ENCODE measurements around the gene DGKI.

Gene DGKI

DNA sequence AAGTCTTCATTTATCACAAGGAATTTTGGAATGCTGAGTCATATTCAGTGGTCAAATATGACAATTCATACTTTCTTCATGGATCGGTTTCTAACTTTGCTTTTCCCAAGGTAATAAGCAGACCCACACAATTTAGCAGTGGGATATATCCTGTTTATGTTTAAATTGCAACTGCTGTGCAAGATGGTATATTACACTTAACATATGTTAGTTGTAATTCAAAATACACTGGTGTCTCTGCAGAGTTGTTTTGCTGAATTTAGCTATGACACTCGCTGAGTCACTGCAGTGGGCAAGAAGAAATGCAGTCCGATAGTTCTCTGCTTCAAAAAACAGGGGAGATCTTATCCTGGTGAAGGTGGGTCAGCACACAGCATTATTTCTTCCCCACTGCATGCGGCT is 308.4 kb downstream of the DGKI start:
- DNase-seq (ENCODE audit: low spot score) = no peak

DNA sequence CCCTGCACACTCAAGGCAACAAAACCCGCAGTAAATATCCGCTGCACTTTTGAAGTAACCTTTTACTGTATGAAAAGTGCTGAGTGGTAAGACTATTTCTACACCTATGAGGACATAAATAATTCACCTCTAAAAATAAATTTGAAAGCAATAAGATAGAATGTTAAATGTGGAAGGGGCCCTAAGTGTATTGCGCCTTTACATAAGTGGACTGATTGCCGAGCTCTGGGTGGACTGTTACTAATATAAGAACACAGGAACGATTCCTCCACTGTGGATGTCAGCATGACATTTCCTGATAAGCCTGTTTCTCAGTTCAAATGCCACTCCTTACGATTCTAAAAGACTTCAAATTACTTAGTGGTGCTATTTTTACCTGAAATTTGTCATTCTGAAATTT is 311.2 kb downstream of the DGKI start:
- no peak for DNase-seq (ENCODE audit: low spot score)

DNA sequence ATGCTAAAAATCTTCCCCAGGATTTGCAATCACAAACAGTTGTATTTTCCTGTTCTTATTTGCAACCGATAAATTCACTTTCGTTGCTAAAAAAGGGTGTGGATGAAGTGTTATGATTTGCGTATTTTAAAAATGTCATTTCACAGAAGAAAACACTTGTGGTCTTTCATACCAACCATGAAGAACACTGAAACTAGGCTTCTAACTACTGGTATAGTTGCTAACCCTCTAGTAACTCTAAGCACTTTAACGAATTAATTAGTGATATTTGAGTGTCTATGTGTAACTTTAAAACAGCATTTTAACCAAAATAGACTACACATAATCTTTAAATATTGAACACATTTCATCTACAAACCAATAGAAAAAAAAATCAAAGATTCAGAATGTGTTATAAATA is 315.1 kb downstream of the DGKI start:
- no peak for DNase-seq (ENCODE audit: low spot score)

DNA sequence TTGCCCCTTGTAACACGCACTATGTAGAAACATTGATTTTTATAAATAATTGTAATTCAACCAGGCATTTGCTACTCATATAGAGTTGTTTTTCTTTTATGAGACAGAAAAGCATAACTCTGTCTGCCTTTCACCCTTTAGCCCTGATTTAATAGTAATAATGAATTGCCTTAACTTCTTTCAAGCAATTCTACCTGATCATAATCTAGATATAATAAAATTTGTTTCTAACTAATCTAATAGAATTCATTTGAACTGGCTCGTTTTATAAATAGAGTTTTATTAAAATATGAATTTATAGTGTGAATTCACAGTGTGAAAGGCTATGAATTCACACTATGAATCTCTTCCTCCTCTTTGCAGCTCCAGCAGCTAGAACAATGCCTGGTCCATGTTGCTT is 319.1 kb downstream of the DGKI start:
- DNase-seq (ENCODE audit: low spot score) = no peak

DNA sequence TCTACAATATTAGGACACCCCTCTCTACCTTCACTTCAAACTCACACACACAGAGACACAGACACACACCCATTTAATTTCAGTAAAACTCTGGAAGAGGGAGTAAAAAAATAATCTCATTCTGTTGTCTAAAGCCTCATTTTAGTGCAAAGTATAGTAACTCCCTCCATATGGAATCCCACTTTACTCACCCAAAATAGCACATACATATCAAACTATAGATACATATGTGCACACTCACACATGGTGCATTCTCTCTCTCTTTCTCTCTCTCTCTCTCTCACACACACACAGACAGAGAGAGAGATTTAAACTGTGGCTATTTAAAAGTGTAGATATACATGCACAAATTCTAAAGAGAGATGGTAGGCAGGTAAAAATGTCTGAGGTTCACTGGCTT is 323.6 kb downstream of the DGKI start:
- no peak for DNase-seq (ENCODE audit: low spot score)

DNA sequence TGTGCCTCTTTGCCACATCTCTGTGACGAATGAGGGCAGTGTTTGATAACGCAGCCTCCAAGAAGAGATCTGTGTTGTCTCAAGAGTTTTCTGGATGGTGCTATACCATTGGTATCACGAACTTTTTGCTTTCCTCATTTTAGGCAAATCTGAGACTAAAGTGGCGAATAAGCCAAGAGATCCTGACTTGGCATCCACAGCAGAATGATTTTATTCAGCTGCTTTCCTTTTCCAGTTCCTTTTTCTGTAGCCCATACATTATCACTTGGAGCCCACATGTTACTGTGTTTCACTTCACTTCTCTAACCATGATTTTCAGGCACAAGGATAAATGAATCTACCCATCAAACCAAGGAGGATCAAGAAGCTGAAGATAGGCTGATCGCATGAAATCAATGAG is 325.3 kb downstream of the DGKI start:
- no peak for DNase-seq (ENCODE audit: low spot score)

DNA sequence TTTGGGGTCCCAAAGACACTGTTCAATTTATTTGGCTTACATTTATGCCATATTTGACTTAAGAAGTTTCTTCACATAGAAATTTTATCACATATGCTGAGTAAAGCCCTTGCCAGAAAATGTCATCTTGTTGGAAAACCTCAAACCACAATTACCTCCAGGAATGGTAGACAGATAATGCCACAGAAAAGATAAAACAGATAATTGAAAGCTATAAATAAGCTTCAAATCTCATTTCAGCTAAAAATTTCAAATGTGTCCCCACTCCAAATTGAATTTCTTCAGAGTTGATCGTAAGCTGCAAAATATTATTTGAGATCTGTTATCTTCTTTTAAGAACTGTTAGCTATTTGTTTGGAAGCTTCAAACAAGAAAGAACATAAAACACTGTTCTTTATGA is 326.8 kb downstream of the DGKI start:
- DNase-seq (ENCODE audit: low spot score) = no peak

DNA sequence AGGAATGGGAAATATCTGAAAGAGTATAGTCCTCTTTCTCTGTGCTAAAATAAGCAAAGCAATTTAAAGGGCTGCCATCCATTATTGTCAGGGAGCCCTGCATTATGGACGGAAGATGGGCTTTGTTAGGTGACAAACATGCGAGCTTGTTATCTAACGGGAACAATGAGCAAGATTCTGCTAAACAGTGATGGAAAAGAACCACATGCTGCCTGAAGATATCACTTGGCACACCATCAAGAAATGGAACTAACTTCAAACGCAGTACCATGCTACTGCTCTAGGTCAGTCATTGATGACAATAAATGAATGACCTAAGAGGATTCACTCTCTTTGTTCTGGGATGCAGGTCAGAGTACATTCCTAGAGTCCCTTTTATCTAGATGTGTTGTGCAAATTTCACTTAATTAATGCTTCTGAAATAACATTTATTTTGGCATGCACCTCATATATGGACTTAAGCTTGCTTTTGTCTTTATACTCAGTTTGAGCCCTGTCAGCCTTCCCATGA is 327.5 kb downstream of the DGKI start:
- DNase-seq (ENCODE audit: low spot score) = no peak

DNA sequence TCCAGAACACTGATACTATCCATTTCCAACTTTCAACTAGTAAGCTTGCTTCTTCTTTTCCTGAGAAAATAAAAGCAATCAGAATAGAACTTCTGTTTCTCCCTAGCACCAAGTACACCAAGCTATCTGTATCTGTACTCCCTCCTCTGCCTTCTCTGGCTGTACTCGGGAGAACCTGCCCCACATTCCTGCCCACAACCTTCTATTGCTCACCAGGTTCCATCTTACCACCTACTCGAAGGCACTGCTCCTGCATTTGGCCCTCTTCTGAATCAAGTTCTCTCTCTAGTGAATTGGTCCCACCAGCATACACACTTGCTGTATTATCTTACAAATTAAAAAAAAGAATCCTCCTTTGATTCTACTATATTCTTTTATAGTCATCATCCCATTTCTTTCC is 333.7 kb downstream of the DGKI start:
- no peak for DNase-seq (ENCODE audit: low spot score)

DNA sequence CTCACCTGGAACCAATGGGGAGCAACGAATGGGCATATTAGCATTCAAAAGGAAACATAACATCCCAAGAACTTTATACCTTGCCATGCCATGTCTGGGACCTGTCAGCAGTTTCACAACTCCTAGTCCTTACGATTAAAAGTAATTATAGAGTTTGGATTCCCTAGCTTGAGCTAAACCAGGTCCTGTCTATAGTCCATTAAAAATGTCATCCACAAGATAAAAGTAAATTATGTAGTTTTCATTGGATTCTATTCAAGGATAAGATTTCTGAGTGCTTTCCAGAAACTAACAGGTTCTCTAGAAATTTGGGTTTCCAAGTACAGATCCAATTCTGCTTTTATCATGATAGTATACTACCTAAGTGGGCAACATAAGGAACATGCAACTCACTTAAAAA is 339.7 kb downstream of the DGKI start:
- no peak for DNase-seq (ENCODE audit: low spot score)

DNA sequence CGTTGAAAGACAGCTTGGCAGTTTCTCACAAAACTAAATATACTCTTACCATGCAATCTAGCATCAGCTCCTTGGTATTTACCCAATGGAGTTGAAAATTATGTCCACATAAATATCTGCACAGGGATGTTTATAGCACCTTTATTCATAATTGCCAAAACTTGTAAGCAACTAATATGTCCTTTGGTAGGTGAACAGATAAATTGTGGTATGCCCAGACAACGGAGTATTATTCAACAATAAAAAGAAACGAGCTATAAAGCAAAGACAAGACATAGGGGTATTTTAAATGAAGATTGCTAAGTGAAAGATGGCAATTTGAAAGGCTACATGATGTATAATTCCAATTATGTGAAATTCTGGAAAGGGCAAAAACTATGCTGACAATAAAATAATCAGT is 340.7 kb downstream of the DGKI start:
- DNase-seq (ENCODE audit: low spot score) = no peak

DNA sequence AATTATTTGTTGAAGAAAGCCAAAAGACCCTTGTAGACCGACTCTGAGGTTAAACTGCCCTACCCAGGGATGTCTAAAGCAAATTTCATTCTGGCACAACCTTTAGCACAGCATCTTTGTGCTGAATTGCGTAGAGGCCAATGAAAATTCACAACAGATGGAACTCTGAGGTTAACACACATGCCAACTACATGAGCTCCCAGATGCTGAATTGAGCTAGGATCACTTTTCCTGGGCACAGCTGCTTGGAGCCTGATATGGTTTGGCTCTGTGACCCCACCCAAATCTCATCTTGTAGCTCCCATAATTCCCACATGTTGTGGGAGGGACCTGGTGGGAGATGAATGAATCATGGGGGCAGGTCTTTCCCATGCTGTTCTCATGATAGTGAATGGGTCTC is 345.2 kb downstream of the DGKI start:
- no peak for DNase-seq (ENCODE audit: low spot score)

DNA sequence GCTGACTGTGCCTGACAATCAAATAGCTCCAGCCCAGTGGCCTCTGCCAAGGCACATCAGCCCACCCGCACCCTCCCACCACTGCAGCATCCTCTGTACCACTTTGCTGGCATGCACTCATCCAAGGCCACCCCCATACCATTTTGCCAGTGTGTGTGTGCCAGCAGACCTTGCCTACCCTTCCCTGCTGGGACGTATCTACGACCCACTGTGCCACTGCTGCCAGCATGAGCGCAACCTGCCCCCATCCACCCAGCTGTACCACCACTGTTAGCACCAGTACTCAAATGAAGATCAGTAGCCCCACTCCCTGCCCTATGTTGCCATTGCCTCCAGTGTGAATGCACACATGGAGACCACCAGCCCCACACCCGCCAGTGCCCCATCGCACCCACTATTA is 353.9 kb downstream of the DGKI start:
- DNase-seq (ENCODE audit: low spot score) = no peak

DNA sequence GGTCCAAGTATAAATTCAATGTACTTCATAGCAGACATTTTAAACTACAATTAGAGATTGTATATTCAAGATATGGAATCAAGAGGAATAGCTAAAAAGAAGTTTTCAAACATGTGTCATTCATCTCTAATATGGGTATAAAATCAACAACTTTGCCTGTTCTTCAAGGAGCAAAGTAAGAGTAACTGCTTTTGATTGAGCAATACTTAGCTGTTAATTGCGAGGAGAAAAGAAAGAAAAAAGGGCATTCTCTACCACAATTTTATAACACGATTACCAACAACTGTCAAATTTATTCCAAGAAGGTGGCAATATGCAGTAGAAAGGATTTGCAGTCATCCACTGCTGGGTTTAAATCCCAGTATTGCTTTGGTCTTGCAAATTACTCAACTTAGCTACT is 356.9 kb downstream of the DGKI start:
- no peak for DNase-seq (ENCODE audit: low spot score)

DNA sequence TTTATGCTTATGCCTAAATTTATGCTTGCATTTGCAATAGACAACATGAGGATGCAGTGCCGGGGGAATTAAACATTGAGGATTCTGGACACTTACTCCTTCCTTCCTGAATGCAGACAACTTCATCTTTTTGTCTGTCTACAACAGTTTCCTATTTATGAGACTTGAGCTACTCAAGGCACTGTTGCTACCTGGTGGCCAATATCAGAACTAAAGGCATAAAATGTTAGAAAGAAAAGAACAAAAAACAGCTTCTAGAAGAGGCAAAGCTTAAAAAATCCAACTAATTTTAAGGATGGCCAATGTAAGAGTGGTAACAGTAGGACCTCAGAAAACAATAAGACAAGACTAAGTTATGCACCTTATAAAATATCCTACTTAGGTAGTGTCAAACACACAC is 358.7 kb downstream of the DGKI start:
- DNase-seq (ENCODE audit: low spot score) = no peak

DNA sequence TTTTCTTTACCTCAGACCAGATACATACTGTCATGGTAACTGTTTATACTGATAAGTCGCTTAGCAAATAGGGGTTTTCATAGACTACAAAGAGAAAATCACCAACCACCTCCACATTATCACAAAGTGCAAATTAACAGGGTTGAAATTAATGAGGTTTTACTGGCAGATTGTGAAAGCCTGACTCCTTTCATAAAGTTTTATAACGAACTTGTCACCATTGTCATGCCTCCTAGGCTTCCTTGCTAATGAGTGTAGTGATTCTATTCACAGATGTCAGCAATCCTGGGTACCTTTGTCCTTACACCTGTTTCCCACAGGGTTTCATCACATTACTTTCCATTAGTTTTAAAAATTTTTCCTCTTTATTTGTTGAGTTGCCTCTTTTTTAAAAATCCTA is 361.0 kb downstream of the DGKI start:
- DNase-seq (ENCODE audit: low spot score) = no peak

DNA sequence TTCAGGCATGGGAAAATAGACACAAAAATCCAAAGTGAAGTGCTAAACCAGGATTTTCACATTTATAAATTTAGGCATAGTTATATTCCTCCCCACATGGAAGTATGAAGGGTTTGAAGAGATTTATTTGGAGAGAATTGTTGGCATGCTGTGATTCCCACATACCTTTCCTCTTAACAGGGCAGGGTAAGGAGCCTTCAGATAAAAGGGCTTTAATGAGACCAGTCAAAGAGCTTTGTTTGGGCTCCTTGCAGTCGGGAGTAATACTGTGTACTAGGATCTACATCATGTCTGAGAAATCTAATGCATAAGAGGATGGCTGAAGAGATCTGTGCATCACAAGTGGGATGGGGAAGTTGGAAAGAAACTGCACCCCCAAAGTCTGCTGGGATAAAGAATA is 362.4 kb downstream of the DGKI start:
- no peak for DNase-seq (ENCODE audit: low spot score)

DNA sequence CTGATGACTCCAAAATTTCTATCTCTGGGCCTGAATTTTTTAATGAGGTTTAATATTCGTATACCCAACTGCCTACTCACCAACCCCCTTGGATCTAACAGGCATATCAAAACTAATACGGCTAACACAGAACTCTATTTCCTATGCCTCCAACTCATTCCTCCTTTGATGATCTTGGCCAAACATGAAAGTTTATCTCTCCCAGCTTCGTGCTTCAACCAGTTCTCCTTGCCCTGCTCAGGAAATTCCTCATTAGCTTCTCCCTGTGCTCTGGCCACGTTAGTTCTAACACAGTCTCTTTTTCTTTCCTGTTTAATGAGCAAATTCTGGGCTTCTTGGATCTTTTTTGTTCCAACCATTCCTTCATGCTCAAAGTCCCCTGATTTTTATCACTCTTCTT is 364.3 kb downstream of the DGKI start:
- no peak for DNase-seq (ENCODE audit: low spot score)

DNA sequence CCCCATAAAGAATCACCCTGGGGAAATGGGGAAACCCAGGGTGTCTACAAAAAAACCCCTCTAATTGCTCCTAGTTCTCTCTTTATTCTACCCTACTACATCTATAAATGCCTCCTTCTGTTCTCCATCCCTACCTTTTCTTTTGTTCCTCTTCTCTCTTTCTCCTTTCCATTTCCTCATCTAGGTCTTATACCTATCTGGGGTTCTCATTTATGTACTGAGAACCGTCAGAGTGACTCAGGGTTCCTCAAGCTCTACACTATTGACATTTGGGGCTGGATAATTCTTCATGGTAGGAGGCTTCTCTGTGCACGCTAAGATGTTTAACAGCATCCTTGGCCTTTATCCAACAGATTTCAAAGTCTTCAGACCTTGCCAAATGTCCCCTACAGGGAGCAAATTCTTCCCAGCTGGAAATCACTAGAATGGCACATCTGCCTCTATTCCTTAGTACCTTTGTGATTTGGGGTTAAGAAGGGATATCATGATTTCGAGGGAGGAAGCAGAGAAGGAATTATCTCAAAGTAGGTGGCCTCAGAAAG is 365.9 kb downstream of the DGKI start:
- DNase-seq (ENCODE audit: low spot score) = no peak

DNA sequence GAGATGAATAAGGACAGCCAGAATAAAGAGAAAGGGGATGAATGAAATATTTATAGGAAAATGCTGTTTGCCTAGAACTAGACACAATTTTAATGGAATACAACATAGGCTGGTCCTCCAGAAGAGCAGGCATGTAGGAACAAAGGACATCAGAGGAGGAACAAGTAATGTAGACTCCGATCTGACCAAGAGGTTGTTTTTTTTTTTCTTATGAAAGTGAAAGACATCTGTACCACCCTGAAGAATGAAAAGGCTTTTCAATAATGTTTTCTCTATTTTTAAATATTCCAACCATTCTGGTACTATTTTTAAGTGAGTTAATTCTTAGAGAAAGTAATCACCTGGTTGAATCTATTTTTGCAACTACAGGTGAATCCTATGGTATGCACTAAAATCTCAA is 366.4 kb downstream of the DGKI start:
- DNase-seq (ENCODE audit: low spot score) = no peak

DNA sequence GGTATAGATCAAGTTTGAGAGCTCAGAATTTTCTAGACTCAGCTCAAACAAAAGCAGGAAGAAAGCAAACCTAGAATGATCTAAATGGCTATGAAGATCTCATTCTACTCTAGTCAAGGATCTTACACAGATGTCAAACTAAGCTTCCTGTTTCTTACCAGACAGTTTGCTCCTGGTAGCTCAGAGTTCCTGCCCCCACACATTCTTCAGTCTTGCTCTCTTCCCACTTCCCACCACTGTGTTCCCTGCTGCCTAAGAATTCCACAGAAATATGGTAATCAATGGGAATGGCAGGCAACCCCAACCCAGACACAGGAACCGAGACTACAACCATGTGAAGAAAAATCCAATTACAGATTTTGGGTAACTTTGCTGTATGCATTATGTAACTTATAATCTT is 369.8 kb downstream of the DGKI start:
- DNase-seq (ENCODE audit: low spot score) = no peak

DNA sequence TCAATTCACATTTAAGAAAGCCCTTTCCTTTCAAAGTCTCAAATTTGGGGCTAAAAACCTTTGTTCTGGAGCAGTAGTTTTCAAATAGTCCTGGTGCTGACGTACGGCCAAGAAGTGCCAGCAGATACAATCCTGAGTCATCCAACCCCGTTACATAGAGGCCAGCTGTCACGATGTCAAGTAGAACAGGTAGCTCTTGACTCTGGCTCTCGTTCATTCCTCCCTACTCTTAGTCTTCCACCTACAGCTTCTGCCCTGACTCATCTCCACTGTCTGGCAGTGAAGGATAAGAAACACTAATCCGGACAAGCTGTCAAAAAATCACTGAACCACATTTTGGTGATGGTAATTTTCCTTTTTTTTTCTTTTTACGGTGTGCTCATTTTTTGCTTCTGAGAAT is 370.8 kb downstream of the DGKI start:
- DNase-seq (ENCODE audit: low spot score) = no peak

DNA sequence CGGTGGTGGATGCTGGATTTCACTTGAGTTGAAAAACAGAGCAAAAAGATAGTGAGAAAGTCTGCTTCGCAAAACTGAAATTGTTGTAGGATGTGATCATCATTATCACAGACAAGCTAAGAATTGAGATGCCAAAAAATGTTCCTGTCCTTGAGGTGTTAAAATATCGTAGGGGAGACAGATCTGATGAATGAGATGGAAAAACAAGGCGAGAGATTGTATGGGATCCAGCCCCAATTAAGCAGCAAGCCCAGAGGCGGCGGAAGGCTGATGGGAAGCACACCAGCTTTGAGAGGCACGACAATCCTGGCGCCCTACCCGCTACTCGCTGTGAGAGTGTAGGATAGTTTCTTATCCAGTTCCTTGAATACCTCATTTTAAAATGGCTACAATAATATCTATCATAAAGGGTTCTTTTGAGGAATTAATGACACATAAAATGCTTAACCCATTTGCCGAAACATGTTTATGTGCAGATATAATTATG is 372.2 kb downstream of the DGKI start:
- DNase-seq (ENCODE audit: low spot score) = no peak

DNA sequence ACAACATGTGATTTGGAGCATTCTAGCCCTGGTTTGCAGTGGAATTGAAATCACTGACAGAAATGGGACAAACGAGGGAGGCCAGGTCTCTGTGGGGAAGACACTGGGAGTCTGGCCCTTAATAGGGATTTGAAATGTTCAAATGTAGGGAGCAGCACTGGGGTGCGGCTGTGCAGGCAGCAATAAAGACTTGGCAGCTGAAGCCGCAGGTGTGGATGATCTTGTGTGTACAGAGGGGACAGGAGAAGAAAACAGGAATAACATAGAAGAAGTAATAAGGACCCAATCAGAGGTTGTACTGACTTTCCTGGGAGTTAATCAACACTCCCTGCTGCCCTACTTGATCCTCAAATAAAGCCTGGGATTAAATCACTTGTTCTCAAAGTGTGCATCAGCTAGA is 375.6 kb downstream of the DGKI start:
- DNase-seq (ENCODE audit: low spot score) = no peak

DNA sequence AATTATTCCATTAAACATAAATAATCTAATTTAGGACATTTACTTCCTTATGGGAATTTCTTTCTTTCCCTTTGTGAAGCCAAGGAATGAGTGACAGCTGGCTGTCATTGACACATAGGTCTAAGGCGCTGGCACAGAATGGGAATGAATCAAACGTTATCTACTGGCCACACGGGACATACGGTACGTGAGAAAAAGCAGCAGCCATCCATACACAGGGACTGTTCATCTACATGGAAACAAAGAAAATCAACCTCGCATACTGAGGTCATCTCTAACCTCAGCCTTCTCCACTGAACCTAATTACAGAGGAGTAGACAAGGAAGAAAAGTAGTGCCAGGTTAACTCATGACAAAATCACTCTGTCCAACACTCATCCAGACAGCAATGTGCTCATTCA is 376.9 kb downstream of the DGKI start:
- no peak for DNase-seq (ENCODE audit: low spot score)

Measured in germinal center (tissue), 1 donor.